H9 (cell line): Measurements from ENCODE around the gene IGLON5. TPM values are rescaled to one million over a fixed set of nuclear protein-coding genes. Genes with fewer than 3 reads are reported as not detected.

Experiments used
- DNase-seq: peaks from one replicate; pipeline ENCODE4 v3.0.0-alpha.2; 2017
- H2AFZ ChIP-seq: one replicate; pipeline ENCODE4 v1.6.1; 2013; ENCODE audit warnings: mild to moderate bottlenecking, low read length, control low read depth, moderate library complexity
- H2AK5ac ChIP-seq: 2 replicates; pipeline ENCODE4 v1.6.1; 2013; ENCODE audit warnings: low read length, control low read depth, mixed read lengths; ENCODE audit not compliant: insufficient read length
- H2BK120ac ChIP-seq: one replicate; pipeline ENCODE4 v1.6.1; 2013; ENCODE audit warnings: low read depth, mild to moderate bottlenecking, low read length, control low read depth, inconsistent platforms; ENCODE audit not compliant: poor library complexity, severe bottlenecking
- H2BK12ac ChIP-seq: 2 replicates; pipeline ENCODE4 v1.6.1; 2013; ENCODE audit warnings: low read length, control low read depth, mixed read lengths, low read depth; ENCODE audit not compliant: insufficient read length
- H2BK15ac ChIP-seq: 2 replicates; pipeline ENCODE4 v1.6.1; 2013; ENCODE audit warnings: low read depth, low read length, control low read depth
- H2BK20ac ChIP-seq: one replicate; pipeline ENCODE4 v1.6.1; 2013; ENCODE audit warnings: low read depth, mild to moderate bottlenecking, low read length, control low read depth, inconsistent platforms; ENCODE audit not compliant: poor library complexity, severe bottlenecking
- H2BK5ac ChIP-seq: 2 replicates; pipeline ENCODE4 v1.6.1; 2013; ENCODE audit warnings: low read length, control low read depth, mixed read lengths; ENCODE audit not compliant: insufficient read length
- H3K14ac ChIP-seq: 2 replicates; pipeline ENCODE4 v1.6.1; 2013; ENCODE audit warnings: low read length, control low read depth; ENCODE audit not compliant: insufficient read depth
- H3K18ac ChIP-seq: 2 replicates; pipeline ENCODE4 v1.6.1; 2013; ENCODE audit warnings: low read depth, mild to moderate bottlenecking, mixed read lengths, low read length, control low read depth; ENCODE audit not compliant: insufficient read length
- H3K23ac ChIP-seq: 2 replicates; pipeline ENCODE4 v1.6.1; 2013; ENCODE audit warnings: low read length, control low read depth, mixed read lengths, low read depth; ENCODE audit not compliant: insufficient read length
- H3K23me2 ChIP-seq: 2 replicates; pipeline ENCODE4 v1.6.1; 2013; ENCODE audit warnings: low read depth, mild to moderate bottlenecking, mixed read lengths, low read length, control low read depth; ENCODE audit not compliant: insufficient read length, poor library complexity, severe bottlenecking
- H3K27ac ChIP-seq: 2 replicates; pipeline ENCODE4 v1.5.1; 2013; ENCODE audit warnings: low read length, control low read depth, mixed read lengths, low read depth; ENCODE audit not compliant: insufficient read length
- H3K27me3 ChIP-seq: 2 replicates; pipeline ENCODE4 v1.6.1; 2013; ENCODE audit warnings: low read length, control low read depth, inconsistent platforms; ENCODE audit not compliant: insufficient read depth
- H3K4ac ChIP-seq: 2 replicates; pipeline ENCODE4 v1.6.1; 2013; ENCODE audit warnings: low read depth, mild to moderate bottlenecking, control low read depth, inconsistent platforms, low read length, moderate library complexity
- H3K4me1 ChIP-seq: 2 replicates; pipeline ENCODE4 v1.6.1; 2013; ENCODE audit warnings: low read length, control low read depth, inconsistent platforms; ENCODE audit not compliant: insufficient read depth
- H3K4me2 ChIP-seq: 2 replicates; pipeline ENCODE4 v1.6.1; 2013; ENCODE audit warnings: low read length, control low read depth, mixed read lengths; ENCODE audit not compliant: insufficient read length, insufficient read depth
- H3K56ac ChIP-seq: 2 replicates; pipeline ENCODE4 v1.6.1; 2013; ENCODE audit warnings: low read depth, mild to moderate bottlenecking, mixed read lengths, low read length, control low read depth; ENCODE audit not compliant: insufficient read length
- H3K79me1 ChIP-seq: 2 replicates; pipeline ENCODE4 v1.6.1; 2013; ENCODE audit warnings: low read depth, mild to moderate bottlenecking, moderate library complexity, low read length, control low read depth, inconsistent platforms; ENCODE audit not compliant: insufficient read depth, poor library complexity, severe bottlenecking
- H3K79me2 ChIP-seq: 2 replicates; pipeline ENCODE4 v1.6.1; 2013; ENCODE audit warnings: low read length, control low read depth, inconsistent platforms; ENCODE audit not compliant: insufficient read depth
- H3K9ac ChIP-seq: 2 replicates; pipeline ENCODE4 v1.6.1; 2013; ENCODE audit warnings: low read length, control low read depth, mixed read lengths; ENCODE audit not compliant: insufficient read length; ENCODE audit errors: extremely low read depth
- H3K9me3 ChIP-seq: one replicate; pipeline ENCODE4 v1.6.1; 2013; ENCODE audit warnings: low read depth, low read length, inconsistent platforms; ENCODE audit not compliant: control insufficient read depth
- H3T11ph ChIP-seq: one replicate; pipeline ENCODE4 v1.6.1; 2013; ENCODE audit warnings: mild to moderate bottlenecking, low read length, control low read depth, inconsistent platforms
- H4K20me1 ChIP-seq: one replicate; pipeline ENCODE4 v1.6.1; 2013; ENCODE audit not compliant: control insufficient read depth, insufficient read length, insufficient read depth
- H4K5ac ChIP-seq: 2 replicates; pipeline ENCODE4 v1.6.1; 2013; ENCODE audit warnings: low read depth, mild to moderate bottlenecking, mixed read lengths, low read length, control low read depth; ENCODE audit not compliant: insufficient read length
- H4K8ac ChIP-seq: replicated peaks from 2 replicates; pipeline ENCODE4 v1.6.1; 2013; ENCODE audit warnings: low read length, control low read depth, mixed read lengths, low read depth; ENCODE audit not compliant: insufficient read length
- H4K91ac ChIP-seq: 2 replicates; pipeline ENCODE4 v1.6.1; 2013; ENCODE audit warnings: low read depth, mild to moderate bottlenecking, moderate library complexity, mixed read lengths, low read length, control low read depth; ENCODE audit not compliant: insufficient read length
- H3K27ac Mint-ChIP-seq, 3 experiments: 2 replicates in 2 of 3; 3 replicates in 1 of 3; pipeline ENCODE4 v1.8.0; 2020 to 2021; ENCODE audit warnings: mixed read lengths in 3 of 3, mild to moderate bottlenecking in 1 of 3, moderate library complexity in 1 of 3
- H3K27me3 Mint-ChIP-seq: 2 replicates; pipeline ENCODE4 v1.8.0; 2021; ENCODE audit warnings: low read depth, mild to moderate bottlenecking, moderate library complexity, mixed read lengths
- H3K36me3 Mint-ChIP-seq, 3 experiments: 2 replicates in 2 of 3; 3 replicates in 1 of 3; pipeline ENCODE4 v1.8.0; 2020 to 2021; ENCODE audit warnings: low read depth in 3 of 3, mixed read lengths in 3 of 3; ENCODE audit not compliant: insufficient read depth in 1 of 3
- H3K4me1 Mint-ChIP-seq, 2 experiments: 2 replicates each; pipeline ENCODE4 v1.8.0; 2020; ENCODE audit warnings: mixed read lengths in 2 of 2
- H3K4me3 Mint-ChIP-seq, 2 experiments: 2 replicates in 1 of 2; 3 replicates in 1 of 2; pipeline ENCODE4 v1.8.0; 2020 to 2021; ENCODE audit warnings: mild to moderate bottlenecking in 2 of 2, mixed read lengths in 2 of 2, moderate library complexity in 1 of 2
- H3K9me3 Mint-ChIP-seq, 2 experiments: 2 replicates in 1 of 2; 3 replicates in 1 of 2; pipeline ENCODE4 v1.8.0; 2020; ENCODE audit warnings: mild to moderate bottlenecking in 2 of 2, mixed read lengths in 2 of 2, moderate library complexity in 1 of 2
- CTCF ChIP-seq: fragments of 200-600 bp; sonication (generic); conservative IDR thresholded peaks from 3 replicates; pipeline ENCODE4 v1.8.0; 2021; ENCODE audit warnings: antibody characterized with exemption, mild to moderate bottlenecking
- WGBS: extraction: QIAGEN DNeasy Blood & Tissue Kit; methylation state at CpG from one replicate; pipeline ENCODE4 v1.1.7; 2013; ENCODE audit warnings: missing lambda C conversion rate, low lambda C conversion rate, mixed read lengths; ENCODE audit not compliant: insufficient read length; ENCODE audit errors: extremely low coverage; 5-methylcytosine and 5-hydroxymethylcytosine counted together
- long read RNA-seq: library from polyadenylated mRNA; unstranded; transcript quantifications from one replicate; pipeline ENCODE4 v2.0.0, GENCODE V29; 2020
- total RNA-seq: library from RNA; stranded (reverse); gene quantifications from 2 replicates; pipeline ENCODE4 v1.2.1, GENCODE V29; 2021

Gene IGLON5
- 41.4 and 42.3 TPM in 2 replicates for total RNA-seq
- long read RNA-seq, partial matches to known transcripts, result 2 of 18 reads
- long read RNA-seq, other reads (novel, unspliced or antisense), result 13 of 18 reads

- no peaks in the 10 kb centered on the region for H4K20me1 ChIP-seq
- no peaks in the 10 kb centered on the region for H3K27me3 ChIP-seq
- H3K4me1 ChIP-seq, result peaks cover 4% of the 10 kb centered on the region; the same call in 1 of the 2 replicates
- H2BK12ac ChIP-seq, result no peak within 1 kb of the TSS
- no peak within 1 kb of the TSS for H2BK5ac ChIP-seq
- peaks cover 21 to 26% of the 10 kb centered on the region in 2 experiments for H3K4me1 Mint-ChIP-seq
- H3K14ac ChIP-seq, result peak within 1 kb of the TSS; percentile 47
- H2BK15ac ChIP-seq, result no peak within 1 kb of the TSS
- no peak within 1 kb of the TSS for H3K23ac ChIP-seq
- no peaks in the 10 kb centered on the region for H3K79me2 ChIP-seq
- peak within 1 kb of the TSS; percentile 78 to 89 for H3K4me3 Mint-ChIP-seq
- DNase-seq, result peak; percentile 71
- H3K9me3 ChIP-seq, result no peaks in the 10 kb centered on the region
- no peak within 1 kb of the TSS for H3K9ac ChIP-seq
- peaks cover 4 to 13% (median 12%) of the 10 kb centered on the region in 3 experiments for H3K36me3 Mint-ChIP-seq
- H4K91ac ChIP-seq, result no peak within 1 kb of the TSS
- H2BK120ac ChIP-seq, result no peak within 1 kb of the TSS
- TF ChIP-seq CTCF, result no peak
- H3K27me3 Mint-ChIP-seq, result peaks cover 9% of the 10 kb centered on the region
- H3K27ac Mint-ChIP-seq, result peak within 1 kb of the TSS in 2 of 3 experiments; percentile 4 to 81; a peak in 2 of 7 replicates
- H2AK5ac ChIP-seq, result no peak within 1 kb of the TSS
- H3K23me2 ChIP-seq, result peaks cover 5% of the 10 kb centered on the region
- peaks cover 11% of the 10 kb centered on the region in 2 experiments; a peak in 4 of 5 replicates for H3K9me3 Mint-ChIP-seq
- H2AFZ ChIP-seq, result no peak within 1 kb of the TSS
- no peak within 1 kb of the TSS for H3T11ph ChIP-seq
- no peak within 1 kb of the TSS for H4K5ac ChIP-seq
- no peak within 1 kb of the TSS for H4K8ac ChIP-seq
- no peak within 1 kb of the TSS for H3K27ac ChIP-seq
- no peak within 1 kb of the TSS for H3K4ac ChIP-seq
- H3K18ac ChIP-seq, result no peak within 1 kb of the TSS
- no CpG with 5 or more reads among the region's 76 CpGs for WGBS
- H3K4me2 ChIP-seq, result peak within 1 kb of the TSS; percentile 54
- no peak within 1 kb of the TSS for H3K56ac ChIP-seq
- H3K79me1 ChIP-seq, result no peaks in the 10 kb centered on the region
- H2BK20ac ChIP-seq, result no peak within 1 kb of the TSS
Measured at GRCh38 chr19:51311351-51312257, at the start of gene IGLON5. Gene IGLON5 (plus strand): TSS chr19:51311644. CDS start chr19:51311848, 204 bp downstream.
